Occipital lobe (tissue), 2 donors: ENCODE results near the gene CRK. TPM values are rescaled to one million over a fixed set of nuclear protein-coding genes. Genes with fewer than 3 reads are reported as not detected.

Experiments used
- DNase-seq: peaks from one replicate; lab custom pipeline; 2025; lab: John Stamatoyannopoulos, UW
- total RNA-seq: library from RNA; depleted of rRNA; stranded (reverse); fragments of >200 nt; gene quantifications from one replicate; pipeline ENCODE4 v1.2.3, GENCODE V29; 2014

The CRK gene
- total RNA-seq, 1 donor from 2014 or later = 152 TPM

DNA sequence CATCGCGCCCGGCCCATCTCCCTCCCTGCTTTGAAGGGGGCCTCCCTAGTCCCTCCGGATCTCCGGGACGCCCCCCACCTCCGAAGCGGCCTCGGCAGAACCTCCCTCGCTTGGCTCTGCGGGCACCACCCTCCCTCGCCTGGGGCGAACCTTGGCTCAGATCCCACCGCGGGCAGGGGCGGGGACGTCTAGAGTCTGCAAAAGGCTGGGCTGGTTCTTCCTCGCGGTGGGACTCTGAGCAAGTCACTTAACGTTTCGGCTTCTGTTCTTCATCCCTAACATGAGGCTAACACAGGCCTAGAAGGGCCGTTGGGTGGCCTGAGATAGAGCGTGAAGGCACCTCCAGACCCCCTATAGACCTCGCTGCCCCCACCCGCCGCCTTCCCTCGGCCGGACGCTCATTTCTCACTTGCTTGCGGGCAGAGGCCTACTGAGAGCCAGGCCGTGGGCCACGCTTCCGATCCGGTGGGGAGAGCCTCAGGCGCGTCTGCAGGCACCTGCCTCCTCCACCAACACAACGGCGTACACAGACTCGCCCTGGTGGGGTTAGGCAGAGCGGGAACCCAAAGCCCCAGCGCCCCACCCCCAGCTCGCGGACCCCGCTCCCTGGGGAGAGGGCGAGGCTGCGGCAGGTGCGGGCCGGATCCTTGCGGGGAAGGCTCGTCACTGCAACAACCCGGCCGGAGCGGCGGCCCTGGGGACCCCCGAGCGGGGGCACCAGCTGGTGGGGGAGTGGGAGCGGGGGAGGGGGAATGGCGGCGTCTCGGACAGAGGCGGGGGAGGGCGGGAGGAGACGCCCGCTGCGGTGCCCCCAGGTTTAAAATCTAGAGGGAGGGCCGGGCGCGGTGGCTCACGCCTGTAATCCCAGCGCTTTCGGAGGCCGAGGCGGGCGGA is 31.0 kb upstream of the CRK start:
- DNase-seq = no peak

DNA sequence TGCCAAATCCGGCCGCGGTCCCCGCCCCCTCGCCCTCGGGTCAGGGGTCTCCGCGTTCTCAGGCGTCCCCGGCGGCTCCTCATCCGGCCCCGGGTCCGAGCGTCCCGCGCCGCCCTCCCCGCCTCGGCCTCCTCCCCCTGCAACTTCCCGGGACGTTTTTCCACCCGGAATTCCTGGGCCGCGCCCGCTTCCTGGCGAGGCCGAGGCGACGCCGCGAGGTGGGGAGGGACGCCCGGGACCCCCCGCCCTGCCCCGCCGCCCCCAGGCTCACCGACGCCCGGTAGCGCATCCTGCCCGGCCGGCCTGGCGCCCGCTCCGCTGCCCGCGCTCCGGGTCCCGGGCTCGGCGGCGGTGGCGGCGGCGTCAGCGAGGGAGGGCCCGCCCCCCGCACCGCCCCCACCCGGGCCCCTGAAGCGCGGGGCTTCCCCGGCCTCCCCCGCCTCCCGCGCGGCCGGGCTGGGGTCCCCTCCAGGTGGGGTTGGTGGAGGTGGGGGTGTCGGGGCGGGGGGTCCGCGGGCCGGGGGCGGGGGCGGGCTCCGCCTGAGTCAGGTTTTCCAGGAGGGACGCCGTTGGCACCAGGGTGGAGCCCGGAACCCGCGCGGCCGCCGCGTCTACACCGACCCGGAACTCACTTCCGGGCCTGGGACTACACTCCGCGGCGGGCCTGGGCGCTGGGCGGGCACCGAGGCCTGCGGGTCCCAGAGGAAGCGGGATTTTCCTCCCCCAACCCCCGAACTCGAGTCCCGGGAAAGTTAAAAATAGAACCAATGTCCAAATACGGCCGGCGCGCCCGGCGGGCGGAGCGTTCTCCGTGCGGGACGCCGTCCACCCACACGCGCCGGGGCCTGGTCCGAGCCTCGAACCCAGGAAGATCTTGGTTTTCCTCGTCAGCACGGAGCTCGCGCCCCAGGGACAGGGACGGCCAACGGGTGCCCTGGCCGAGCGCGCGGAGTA is 29.7 kb upstream of the CRK start:
- DNase-seq = no peak

- DNase-seq = no peak
Measured at GRCh38 chr17:1484676-1485422, 28.8 kb upstream of the CRK start.

DNA sequence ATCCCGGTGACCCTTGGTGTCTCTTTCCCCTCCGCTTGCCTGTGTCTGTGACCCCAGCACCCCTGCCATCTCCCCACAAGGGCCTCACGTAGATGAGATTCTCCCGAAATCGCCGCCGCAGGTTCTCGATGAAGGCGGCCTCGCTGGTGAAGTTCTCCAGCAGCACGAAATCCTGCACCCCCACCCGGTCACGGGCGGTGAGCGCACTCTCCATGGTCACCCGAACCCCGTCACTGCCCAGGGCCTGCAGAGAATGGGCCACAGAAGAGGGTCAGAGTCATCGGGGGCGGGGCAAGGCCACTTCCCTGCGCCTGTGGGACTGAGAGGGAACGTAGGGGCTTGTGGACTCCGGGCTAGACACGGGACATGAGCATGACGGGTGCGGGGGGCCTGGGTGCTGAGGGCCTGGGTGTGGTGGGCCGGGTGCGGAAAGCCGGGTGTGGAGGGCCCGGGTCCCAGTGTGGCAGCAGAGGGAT is 28.1 kb upstream of the CRK start:
- no peak for DNase-seq

- DNase-seq = no peak
Measured at GRCh38 chr17:1482680-1483079, 26.6 kb upstream of the CRK start.

- DNase-seq = no peak
Measured at GRCh38 chr17:1481736-1482135, 25.7 kb upstream of the CRK start.

GRCh38 chr17:1480747-1481465 is 24.9 kb upstream of the CRK start:
- no peak for DNase-seq

DNA sequence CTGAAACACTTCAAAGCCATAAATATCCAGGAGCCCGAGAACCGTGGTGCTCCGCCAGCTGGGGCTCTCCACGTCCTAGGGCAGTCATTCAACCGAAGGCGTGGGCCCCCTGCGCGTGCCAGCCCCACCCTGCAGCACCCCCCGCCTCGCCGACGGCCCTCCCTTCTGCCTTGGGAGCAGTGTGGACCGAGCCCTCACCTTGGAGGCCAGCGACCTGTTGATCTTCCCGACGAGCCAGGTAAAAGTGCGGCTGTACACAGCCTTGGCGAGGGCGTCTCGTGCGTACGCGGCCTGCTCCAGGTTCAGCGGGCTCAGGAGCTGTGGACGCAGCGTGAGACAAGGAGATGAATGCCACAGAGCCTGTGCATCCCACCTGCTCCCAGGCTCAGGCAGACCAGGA is 22.4 kb upstream of the CRK start:
- no peak for DNase-seq

GRCh38 chr17:1475321-1475854 is 19.4 kb upstream of the CRK start:
- DNase-seq = no peak

- no peak for DNase-seq
Measured at GRCh38 chr17:1474402-1475189, 18.6 kb upstream of the CRK start.

DNA sequence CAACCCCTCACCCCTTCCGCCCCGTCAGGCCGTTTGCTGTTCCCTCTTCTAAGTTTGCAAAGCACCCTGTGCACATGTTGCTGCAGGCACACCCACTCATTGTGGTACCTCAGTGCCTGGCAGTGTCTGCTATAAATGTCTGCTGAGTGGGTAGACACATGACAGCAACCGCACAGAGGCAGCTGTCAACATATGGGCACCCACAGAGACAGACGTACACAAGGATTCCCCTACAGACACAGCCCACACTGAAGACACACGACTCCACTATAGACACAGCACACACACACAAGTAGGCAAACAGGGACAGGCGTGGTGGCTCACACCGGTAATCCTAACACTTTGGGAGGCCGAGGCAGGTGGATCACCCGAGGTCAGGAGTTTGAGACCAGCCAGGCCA is 17.8 kb upstream of the CRK start:
- no peak for DNase-seq

DNA sequence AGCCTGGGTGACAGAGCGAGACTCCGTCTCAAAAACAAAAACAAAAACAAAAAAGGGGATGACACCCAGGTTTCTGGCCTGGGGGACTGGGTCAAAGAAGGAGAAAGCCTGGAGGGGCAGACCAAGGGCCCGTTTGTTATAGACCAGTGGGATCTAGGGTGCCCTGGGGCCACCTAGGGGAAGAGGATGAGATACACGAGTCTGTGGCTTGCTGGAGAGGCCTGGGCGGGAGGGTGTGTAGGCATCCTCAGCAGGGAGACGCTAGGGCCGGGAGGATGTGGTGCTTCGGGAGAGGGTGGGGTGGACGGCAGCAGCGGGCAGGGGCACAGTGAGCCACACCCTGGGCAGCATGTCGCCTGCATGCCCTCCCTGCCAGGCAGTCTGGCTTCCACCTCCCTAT is 17.1 kb upstream of the CRK start:
- DNase-seq = no peak

DNA sequence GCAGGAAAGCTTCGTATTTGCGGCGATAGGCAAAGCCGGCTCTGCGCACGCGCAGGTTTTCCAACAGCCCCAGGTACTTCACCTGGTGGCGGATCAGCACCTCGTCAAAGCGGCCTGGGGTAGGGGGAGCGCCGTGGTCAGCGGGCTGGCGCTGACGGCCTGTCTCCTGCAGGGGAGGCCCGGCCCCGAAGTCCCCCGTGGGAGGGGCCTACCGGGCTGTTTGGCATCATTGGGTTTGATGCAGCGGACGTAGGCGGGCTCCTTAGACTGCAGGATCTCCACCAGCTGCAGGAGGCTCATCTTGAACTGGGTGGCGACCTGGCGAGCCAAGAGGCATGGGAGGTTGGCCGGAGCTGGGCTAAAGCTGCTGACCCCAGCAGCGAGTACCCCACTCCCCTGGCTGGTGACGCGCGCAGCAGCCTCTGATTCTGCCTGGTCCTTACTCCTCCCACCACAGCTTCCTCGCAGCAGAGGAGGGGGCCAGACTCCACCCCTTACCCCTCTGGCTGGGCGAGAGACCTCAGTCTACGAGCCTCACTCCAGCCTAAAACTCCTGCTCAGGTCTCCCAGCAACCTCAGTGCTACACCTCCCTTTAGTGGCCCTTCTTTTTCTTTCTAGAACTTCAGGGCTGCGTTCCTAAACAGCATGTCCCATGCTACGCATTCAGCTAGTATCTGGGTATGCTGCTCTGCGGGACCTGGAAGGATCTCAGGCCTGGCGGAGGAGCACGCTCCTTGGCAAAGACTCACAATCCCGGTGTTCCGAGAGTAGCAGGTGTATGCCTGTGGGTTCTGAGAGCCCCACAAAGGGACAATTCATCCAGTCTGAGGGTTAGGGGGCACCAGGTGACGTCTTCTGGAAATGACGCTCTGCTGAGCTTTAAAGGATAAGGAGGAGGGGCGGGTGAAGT is 16.1 kb upstream of the CRK start:
- no peak for DNase-seq

GRCh38 chr17:1471490-1471889 is 15.5 kb upstream of the CRK start:
- no peak for DNase-seq

DNA sequence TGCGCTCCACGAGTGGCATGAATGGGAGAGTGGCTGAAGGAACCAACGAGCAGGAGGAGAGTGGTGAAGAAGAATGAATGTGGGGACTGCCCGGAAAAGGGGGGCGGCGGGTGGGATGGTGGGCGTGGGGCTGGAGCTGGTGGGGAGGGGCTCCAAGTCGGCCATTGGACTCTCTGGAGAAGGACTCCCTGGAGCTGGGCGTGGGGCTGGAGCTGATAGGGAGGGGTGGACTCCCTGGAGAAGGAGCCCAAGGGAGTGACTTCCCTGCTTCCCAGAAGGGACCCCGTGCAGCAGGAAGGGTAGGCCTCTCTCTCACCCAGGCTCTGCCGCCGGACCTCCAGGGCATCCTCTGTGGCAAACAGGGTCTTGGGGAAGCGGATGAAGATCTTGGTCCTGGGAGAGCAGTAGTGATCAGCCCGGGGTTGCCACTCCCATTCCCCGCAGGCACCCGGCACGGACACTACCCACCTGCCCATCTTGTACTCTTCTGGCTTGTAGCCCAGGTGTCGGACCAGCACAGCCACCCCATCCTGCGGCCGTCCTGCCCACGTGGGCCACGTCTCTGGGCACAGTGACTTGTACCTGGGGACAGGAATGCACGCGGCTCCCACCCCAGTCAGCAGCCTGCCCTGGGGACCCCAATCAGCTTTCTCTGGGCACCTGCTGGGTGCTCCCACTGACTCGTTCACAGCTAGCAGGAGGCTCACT is 14.9 kb upstream of the CRK start:
- DNase-seq = no peak

DNA sequence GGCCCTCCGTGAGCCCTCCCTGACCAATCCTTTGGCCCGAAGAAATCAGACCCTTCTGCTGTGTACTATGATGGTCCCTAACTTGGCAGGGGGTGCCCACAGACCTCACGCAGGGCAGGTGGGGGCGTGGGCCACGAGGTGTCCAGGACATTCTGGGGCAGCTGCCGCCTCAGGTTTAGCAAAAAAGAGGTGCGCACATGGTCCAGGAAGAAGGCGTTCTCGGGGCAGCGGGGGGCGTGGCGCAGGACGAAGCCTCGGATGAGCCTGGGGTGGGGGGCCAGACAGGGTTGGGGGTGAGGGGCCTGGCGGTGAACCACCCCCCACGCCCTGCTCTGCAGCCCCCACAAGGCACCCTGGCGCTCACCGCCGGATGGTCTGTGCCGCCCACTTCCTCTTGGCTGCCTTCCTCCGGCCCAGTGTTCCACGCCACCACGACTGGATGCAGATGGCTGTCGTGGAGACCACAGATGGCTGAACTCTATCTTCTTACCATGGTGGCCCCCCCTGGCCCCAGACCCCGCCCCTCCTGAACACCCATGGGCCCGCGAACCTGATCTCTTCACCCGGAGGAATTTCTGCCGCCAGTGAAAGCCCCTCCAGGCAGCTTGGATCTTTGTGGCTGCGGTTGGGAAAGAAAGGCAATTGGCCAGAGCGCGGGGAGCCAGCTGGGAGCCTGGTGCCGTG is 14.2 kb upstream of the CRK start:
- DNase-seq = no peak

GRCh38 chr17:1469231-1469852 is 13.3 kb upstream of the CRK start:
- DNase-seq = no peak
